ENCODE results near the gene NLRP9.

GRCh38 chr19:55680339-55681130 lies 57.7 kb downstream of the NLRP9 start:
- TF ChIP-seq CTCF (conservative IDR thresholded peaks at IDR 0.05 in 1 of 2, IDR thresholded peaks at IDR 0.05 in 1 of 2; ENCODE audit: low read depth in 1 of 2, low read length in 2 of 2) (no peak), EZH2 (IDR thresholded peaks at IDR 0.05; ENCODE audit: low read length, missing control alignments) (no peak)

All from fibroblast of lung (primary cell).